HEK293T (cell line): ENCODE measurements around the gene LPCAT4.

Source experiments
- CTCF ChIA-PET: fragments of 350-600 bp; formaldehyde crosslinking; extraction: SDS; loops from one replicate; lab custom pipeline; 2021; ENCODE audit warnings: antibody characterized with exemption, inconsistent platforms; lab: Yijun Ruan, JAX
- POLR2A ChIA-PET: fragments of 350-600 bp; formaldehyde crosslinking; extraction: SDS; loops from one replicate; lab custom pipeline; 2020; ENCODE audit warnings: antibody characterized with exemption, inconsistent platforms; lab: Yijun Ruan, JAX
- DNase-seq: peaks from one replicate; pipeline ENCODE4 v3.0.0; 2012; ENCODE audit warnings: mixed read lengths; ENCODE audit errors: extremely low spot score
- ARNT ChIP-seq: fragments of 450-650 bp; IDR thresholded peaks from 2 replicates; pipeline ENCODE4 v1.6.1; 2017; ENCODE audit warnings: mild to moderate bottlenecking
- BHLHE40 ChIP-seq: fragments of 450-650 bp; IDR thresholded peaks from 2 replicates; pipeline ENCODE4 v1.6.1; 2016; ENCODE audit warnings: mild to moderate bottlenecking, moderate library complexity, borderline replicate concordance
- CTBP1 ChIP-seq: fragments of 450-650 bp; IDR thresholded peaks from 2 replicates; pipeline ENCODE4 v1.6.1; 2016; ENCODE audit warnings: borderline replicate concordance
- ELF4 ChIP-seq: fragments of 450-650 bp; IDR thresholded peaks from 2 replicates; pipeline ENCODE4 v1.6.1; 2017; ENCODE audit warnings: antibody characterized with exemption
- FOXA1 ChIP-seq: fragments of 450-650 bp; IDR thresholded peaks from 2 replicates; pipeline ENCODE4 v1.6.1; 2016; ENCODE audit warnings: mild to moderate bottlenecking
- FOXK2 ChIP-seq: fragments of 450-650 bp; IDR thresholded peaks from 2 replicates; pipeline ENCODE4 v1.6.1; 2016; ENCODE audit warnings: mild to moderate bottlenecking
- FOXM1 ChIP-seq: fragments of 450-650 bp; IDR thresholded peaks from 2 replicates; pipeline ENCODE4 v1.6.1; 2017; ENCODE audit warnings: mild to moderate bottlenecking, borderline replicate concordance
- HDGF ChIP-seq: fragments of 450-650 bp; IDR thresholded peaks from 2 replicates; pipeline ENCODE4 v1.6.1; 2017; ENCODE audit warnings: antibody characterized with exemption, borderline replicate concordance
- L3MBTL2 ChIP-seq: fragments of 450-650 bp; conservative IDR thresholded peaks from 2 replicates; pipeline ENCODE4 v1.6.1; 2016; ENCODE audit warnings: mild to moderate bottlenecking
- LEF1 ChIP-seq: fragments of 450-650 bp; IDR thresholded peaks from 2 replicates; pipeline ENCODE4 v1.6.1; 2017; ENCODE audit warnings: mild to moderate bottlenecking, borderline replicate concordance
- NFRKB ChIP-seq: fragments of 450-650 bp; IDR thresholded peaks from 2 replicates; pipeline ENCODE4 v1.6.1; 2016; ENCODE audit warnings: mild to moderate bottlenecking, moderate library complexity
- PKNOX1 ChIP-seq: fragments of 450-650 bp; IDR thresholded peaks from 2 replicates; pipeline ENCODE4 v1.6.1; 2016
- SP1 ChIP-seq: fragments of 450-650 bp; IDR thresholded peaks from 2 replicates; pipeline ENCODE4 v1.6.1; 2017
- SUZ12 ChIP-seq: fragments of 450-650 bp; IDR thresholded peaks from 2 replicates; pipeline ENCODE4 v1.6.1; 2016; ENCODE audit warnings: mild to moderate bottlenecking
- TARDBP ChIP-seq: fragments of 450-650 bp; IDR thresholded peaks from 2 replicates; pipeline ENCODE4 v1.6.1; 2016
- ZNF384 ChIP-seq: fragments of 450-650 bp; IDR thresholded peaks from 2 replicates; pipeline ENCODE4 v1.6.1; 2016

The LPCAT4 gene

GRCh38 chr15:34360298-34360697, 6.7 kb downstream of the LPCAT4 start:
- CTCF ChIA-PET, result no interaction called here
- DNase-seq, result no peak
- TF ChIP-seq ARNT (no peak), LEF1 (no peak), FOXA1 (no peak), HDGF (no peak), L3MBTL2 (no peak), PKNOX1 (no peak), NFRKB (no peak), BHLHE40 (no peak), SUZ12 (no peak), TARDBP (no peak), FOXK2 (no peak), FOXM1 (no peak), CTBP1 (no peak), ZNF384 (no peak), ELF4 (no peak), SP1 (no peak)
- POLR2A ChIA-PET, result interaction anchor here (0.7 kb wide), 1 partner anchor 23 kb away, joined by 5 read pairs; the partner anchor contains the start of gene SLC12A6

- ChIA-PET CTCF (no interaction called here), POLR2A (no interaction called here)
- no peak for DNase-seq
- TF ChIP-seq FOXK2 (no peak), TARDBP (no peak), L3MBTL2 (no peak), SP1 (no peak), SUZ12 (no peak), FOXM1 (no peak), LEF1 (no peak), CTBP1 (no peak), PKNOX1 (no peak), FOXA1 (no peak), NFRKB (no peak), HDGF (no peak), ARNT (no peak), BHLHE40 (no peak), ZNF384 (no peak), ELF4 (no peak)
Measured at GRCh38 chr15:34359416-34359815, 7.6 kb downstream of the LPCAT4 start.

- no peak for TF ChIP-seq ARNT
- TF ChIP-seq L3MBTL2, result no peak
- no peak for TF ChIP-seq FOXK2
- no peak for TF ChIP-seq PKNOX1
- no peak for TF ChIP-seq SP1
- TF ChIP-seq FOXA1, result no peak
- no peak for TF ChIP-seq ELF4
- TF ChIP-seq SUZ12, result no peak
- no peak for TF ChIP-seq LEF1
- no peak for TF ChIP-seq FOXM1
- TF ChIP-seq NFRKB, result no peak
- no peak for TF ChIP-seq ZNF384
- no peak for TF ChIP-seq HDGF
- POLR2A ChIA-PET, result no interaction called here
- no peak for DNase-seq
- CTCF ChIA-PET, result no interaction called here
Measured at GRCh38 chr15:34358948-34359347, 8.0 kb downstream of the LPCAT4 start.

- ChIA-PET CTCF (no interaction called here), POLR2A (interaction anchor here (1.0 to 1.6 kb wide), 2 partner anchors 8 to 135 kb away, joined by 3 to 6 read pairs; partner anchors contain the start of gene LPCAT4)
- no peak for TF ChIP-seq FOXA1
- no peak for TF ChIP-seq FOXK2
- no peak for TF ChIP-seq HDGF
- TF ChIP-seq CTBP1, result no peak
- no peak for TF ChIP-seq FOXM1
- no peak for TF ChIP-seq ZNF384
- TF ChIP-seq ELF4, result no peak
- no peak for TF ChIP-seq L3MBTL2
- TF ChIP-seq SUZ12, result no peak
- TF ChIP-seq TARDBP, result no peak
- no peak for TF ChIP-seq BHLHE40
- no peak for TF ChIP-seq LEF1
- no peak for TF ChIP-seq ARNT
- TF ChIP-seq NFRKB, result no peak
- no peak for TF ChIP-seq PKNOX1
- TF ChIP-seq SP1, result no peak
- peak; percentile 19 for DNase-seq
Measured at GRCh38 chr15:34358367-34358766, 8.6 kb downstream of the LPCAT4 start.

GRCh38 chr15:34357653-34358052, 9.3 kb downstream of the LPCAT4 start:
- POLR2A ChIA-PET, result interaction anchor here (1.0 to 1.6 kb wide), 2 partner anchors 9 to 134 kb away, joined by 3 to 6 read pairs; partner anchors contain the start of gene LPCAT4
- CTCF ChIA-PET, result no interaction called here
- TF ChIP-seq PKNOX1, result no peak
- TF ChIP-seq BHLHE40, result no peak
- TF ChIP-seq SP1, result no peak
- no peak for TF ChIP-seq FOXA1
- no peak for TF ChIP-seq ARNT
- no peak for TF ChIP-seq ELF4
- TF ChIP-seq L3MBTL2, result no peak
- TF ChIP-seq FOXK2, result no peak
- TF ChIP-seq ZNF384, result no peak
- TF ChIP-seq NFRKB, result no peak
- TF ChIP-seq FOXM1, result no peak
- no peak for TF ChIP-seq LEF1
- TF ChIP-seq CTBP1, result no peak
- no peak for DNase-seq
